HG02763 (cell line): ENCODE measurements around the gene COL4A1.

Experiments
- ATAC-seq: cut with Tn5 transposase; IDR thresholded peaks from one replicate; pipeline ENCODE4 v1.9.1; 2021; ENCODE audit warnings: mild to moderate bottlenecking, moderate library complexity; ENCODE audit not compliant: unreplicated experiment

COL4A1 gene

DNA sequence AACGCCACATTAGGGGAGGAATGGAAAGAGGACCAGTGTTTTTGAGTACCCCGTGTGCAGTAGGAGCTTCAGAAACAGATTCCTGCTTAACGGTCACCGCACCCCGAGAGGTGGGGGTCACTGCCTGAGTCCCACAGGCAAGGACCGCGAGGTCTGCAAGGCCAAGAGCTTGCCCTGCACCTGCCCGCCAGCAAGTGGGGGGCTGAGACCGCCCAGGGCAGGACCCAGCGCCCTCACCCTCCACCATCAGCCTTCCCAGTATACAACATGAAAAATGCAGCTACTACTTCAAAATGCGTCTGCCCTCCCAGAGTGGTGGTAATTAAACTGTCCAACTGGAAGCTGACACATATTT, 44.9 kb downstream of the COL4A1 start:
- no peak for ATAC-seq

- ATAC-seq: no peak
Observed at GRCh38 chr13:110261166-110262081, 45.5 kb downstream of the COL4A1 start.

DNA sequence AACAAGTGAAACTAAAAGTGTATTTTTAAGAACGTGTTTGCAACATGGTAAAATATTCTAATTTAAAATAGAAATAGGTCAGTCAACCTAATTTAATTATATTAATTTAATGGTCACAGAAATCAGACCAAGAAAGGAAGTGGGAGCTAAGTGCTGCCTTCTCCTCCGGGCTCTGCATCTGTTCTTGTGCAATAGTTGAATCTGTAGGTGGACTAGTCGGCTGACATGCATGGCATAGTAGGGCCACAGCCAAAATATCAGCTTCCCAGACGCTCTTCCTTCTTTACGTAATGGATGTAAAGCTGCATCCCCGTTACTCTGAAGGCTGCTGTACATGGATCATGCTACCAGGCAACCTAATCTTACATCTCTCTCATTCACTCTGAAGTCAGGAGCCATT, 47.3 kb downstream of the COL4A1 start:
- no peak for ATAC-seq

- ATAC-seq: no peak
Observed at GRCh38 chr13:110258876-110259631, 47.9 kb downstream of the COL4A1 start.

GRCh38 chr13:110257408-110257807, 49.5 kb downstream of the COL4A1 start:
- no peak for ATAC-seq

DNA sequence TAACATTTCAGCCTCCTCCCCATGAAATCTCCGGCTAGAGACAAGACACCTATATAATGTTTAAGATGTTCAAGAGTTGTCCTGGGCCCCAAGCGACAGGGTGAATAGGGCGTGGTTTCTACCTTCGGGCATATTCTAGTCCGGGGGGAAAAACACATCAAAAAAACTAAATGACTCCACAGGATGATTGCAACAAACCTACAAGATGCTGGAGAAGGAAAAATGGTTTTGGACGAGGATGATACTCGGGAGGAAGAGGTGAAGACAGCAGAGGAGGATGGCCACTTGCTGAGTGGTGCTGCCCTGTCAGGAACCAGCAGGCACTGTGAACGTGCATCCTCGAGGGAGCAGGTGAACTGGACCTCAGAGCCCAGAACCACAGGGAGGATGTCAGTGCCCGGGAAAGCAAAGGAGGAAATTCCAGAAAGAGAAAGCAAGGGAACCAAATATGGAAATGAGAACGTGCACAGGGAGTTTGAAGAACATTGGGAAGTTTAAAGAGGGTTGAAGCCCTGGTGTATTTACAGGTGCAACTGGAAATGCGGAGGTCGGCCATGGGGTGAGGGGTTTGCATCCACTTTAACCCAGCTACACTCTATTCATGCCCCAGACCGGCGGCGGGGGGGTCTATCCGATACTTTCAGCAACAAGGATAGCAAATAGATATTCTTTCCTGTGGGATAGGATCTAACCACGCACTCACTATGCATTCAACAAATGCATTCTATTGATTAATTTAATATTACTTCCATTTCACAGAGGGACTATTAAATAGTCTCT, 50.6 kb downstream of the COL4A1 start:
- ATAC-seq: no peak

- no peak for ATAC-seq
Observed at GRCh38 chr13:110254751-110255553, 52.0 kb downstream of the COL4A1 start.

GRCh38 chr13:110254151-110254679, 52.7 kb downstream of the COL4A1 start:
- ATAC-seq: no peak

DNA sequence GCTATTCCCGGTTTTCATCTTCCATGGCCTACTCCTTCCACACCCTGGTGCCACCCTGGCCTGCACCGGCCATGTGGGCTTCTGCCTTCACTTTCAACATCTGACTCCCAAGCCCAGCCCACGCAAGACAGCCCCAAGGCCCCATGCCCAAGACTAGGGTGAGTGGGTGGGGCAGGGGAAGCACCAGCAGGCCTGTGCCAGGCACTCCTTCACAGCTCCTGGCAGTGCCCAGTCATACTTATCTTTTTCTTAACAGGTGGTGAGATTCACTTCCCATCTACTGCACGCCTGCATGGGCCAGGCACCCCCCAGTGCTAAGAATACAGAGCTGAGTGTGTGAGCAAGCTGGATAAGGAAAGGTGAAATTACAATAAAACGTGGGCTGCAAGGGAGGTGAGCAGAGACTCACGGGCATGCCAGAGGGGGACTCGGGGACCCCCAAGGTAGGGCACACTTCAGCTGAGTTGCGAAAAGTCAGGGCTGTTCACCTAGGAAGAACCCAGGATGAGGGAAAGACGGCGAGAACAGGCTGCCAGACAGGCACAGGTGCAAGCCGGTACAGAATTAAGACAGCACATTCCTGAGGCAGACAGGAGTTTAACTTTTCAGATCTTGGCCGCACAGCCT, 55.7 kb downstream of the COL4A1 start:
- ATAC-seq: no peak

DNA sequence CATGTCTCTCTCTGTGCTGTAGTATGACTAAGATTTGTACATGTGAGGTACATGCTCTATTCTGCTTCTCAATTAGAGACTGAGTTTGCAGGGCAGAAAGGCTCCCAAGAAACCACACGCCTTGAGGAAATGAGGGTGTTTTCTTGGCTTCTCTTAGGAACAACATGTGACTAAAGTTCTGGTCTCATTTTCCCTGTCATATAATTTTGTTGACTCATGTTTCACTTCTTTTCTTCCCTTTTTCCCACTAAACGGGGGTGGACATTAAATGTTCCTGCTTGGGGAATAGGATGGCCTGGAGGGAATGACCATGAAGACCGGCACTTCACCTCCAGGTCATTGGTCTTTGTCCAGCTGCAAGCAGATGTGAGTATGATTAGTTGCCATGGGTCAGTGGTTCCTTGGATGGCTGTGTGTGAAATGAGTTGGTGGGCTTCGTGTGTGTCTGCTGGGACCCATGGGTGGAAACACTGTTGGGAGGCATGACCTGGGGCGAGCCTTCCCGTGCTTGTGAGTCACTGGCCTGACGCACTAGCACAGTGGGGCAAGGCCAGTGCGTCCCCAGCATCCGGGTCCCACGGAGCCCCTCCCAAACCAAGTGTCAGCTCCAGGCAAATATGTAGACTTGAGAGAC, 56.6 kb downstream of the COL4A1 start:
- ATAC-seq: no peak

DNA sequence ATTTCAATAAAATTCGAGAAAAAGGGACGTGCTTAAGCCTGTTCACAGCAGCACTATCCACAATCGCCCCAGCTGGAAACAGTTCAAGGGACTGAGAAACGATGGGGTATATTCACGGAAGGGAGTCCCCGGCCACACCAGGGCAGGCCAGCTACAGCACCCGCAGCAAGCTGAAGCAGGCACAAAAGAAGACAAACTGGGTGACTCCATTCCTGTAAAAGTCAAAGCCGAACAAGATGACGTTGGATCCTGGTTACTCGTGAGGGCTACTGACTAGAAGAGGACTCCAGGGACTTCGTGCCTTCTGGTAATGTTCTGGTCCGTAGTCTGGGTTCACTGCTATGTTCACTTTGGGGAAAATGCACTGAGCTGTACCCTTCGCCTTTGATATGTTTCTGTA, 57.6 kb downstream of the COL4A1 start:
- no peak for ATAC-seq

DNA sequence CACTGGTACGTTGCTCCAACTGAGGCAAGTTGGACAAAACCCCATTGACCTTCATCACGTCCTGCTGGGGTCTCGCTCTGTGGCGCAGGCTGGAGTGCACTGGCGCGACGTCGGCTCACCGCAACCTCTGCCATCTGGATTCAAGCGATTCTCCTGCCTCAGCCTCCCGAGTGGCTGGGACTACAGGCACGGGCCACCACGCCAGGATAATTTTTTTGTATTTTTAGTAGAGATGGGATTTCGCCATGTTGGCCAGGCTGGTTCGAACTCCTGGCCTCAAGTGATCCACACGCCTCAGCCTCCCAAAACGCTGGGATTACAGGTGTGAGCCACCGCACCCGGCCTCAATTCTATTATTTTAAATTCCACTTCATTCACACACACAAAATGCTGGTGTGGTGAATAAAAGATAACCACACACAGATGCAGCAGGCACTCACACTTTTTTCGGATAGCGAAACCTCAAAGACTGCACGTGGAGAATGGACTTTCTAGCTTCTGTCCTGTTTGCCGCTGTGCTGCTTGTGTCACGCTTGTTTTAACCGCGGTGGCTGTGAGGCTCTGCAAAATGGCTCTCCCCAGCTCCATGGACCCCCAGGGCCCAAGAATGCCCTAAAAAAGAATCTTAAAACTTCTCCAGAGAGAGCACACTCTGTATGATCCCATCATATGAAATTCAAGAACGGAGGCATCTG, 58.4 kb downstream of the COL4A1 start:
- ATAC-seq: no peak

DNA sequence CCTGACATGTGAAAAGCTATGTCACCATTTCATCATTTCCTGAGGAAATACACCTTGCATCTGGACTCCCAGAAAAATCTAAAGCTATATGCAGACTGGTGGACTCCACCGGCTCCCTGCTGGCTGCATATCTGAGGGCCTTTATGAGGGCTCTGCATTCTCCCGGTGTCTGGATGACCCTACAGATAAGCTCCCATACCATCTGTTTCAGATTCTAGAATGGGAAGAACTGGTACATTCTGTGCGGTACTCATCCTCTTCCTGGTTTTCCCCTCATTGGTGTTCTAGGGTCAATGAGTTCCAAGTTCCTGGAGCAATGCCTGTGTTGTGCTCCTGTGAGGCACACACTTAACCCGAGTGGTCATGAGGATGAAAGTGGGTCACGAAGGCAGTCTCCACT, 60.4 kb downstream of the COL4A1 start:
- no peak for ATAC-seq

GRCh38 chr13:110245416-110245899, 61.5 kb downstream of the COL4A1 start:
- ATAC-seq: no peak

DNA sequence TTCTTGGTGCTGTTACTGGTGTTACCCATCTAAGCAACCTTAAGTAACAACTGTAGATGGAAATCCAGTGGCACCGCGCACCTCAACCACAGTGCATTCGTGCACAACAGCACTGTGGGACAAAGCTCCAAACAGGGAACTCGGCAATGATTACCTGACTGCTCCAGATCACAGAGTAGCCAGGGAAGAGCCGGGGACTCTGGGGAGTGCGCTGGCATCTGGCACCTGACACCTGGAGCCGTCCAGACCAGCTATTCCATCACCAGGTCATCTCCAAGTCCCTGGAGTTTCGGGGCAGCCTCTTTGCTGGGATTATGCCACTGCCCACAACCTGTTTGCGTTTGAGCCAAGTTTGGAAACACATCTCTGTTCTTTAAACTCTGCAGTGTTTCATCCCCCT, 62.0 kb downstream of the COL4A1 start:
- no peak for ATAC-seq

GRCh38 chr13:110244071-110244830, 62.7 kb downstream of the COL4A1 start:
- ATAC-seq: no peak

DNA sequence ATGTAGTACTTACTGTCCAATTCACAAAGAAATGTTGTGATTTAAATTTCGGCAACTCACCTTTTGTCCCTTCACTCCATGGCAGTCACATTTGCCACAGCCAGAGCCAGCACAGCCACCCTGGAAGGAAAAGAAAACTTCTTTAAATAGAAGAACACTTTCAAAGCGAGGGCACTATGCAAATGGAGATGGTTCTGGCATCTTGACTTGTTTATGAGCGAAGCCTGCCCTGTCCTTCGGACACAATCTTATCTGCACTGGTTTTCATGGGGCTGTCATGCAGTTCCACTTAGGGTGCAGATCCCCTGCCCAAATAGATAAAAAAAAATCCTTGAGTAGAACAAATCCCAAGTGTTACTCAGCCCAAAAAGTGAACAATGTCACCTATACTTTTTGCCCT, 64.3 kb downstream of the COL4A1 start:
- ATAC-seq: no peak

DNA sequence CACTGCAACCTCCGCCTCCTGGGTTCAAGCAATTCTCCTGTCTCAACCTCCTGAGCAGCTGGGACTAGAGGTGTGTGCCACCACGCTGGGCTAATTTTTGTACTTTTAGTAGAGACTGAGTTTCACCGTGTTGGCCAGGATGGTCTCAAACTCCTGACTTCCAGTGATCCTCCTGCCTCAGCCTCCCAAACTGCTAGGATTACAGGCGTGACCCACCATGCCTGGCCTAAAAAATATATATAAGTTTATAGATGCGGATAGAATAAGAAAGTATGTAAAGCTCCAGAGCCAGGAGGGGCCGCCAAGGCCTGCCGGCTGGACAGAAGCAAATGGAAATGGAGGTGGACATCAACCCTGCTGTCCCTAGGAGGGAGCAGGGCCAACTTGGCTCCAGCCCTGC, 66.0 kb downstream of the COL4A1 start:
- no peak for ATAC-seq
